ENCODE measurements around the gene SLC22A16.

GRCh38 chr6:110511401-110511800 lies 35.0 kb upstream of the SLC22A16 start:
- TF ChIP-seq EZH2 (IDR thresholded peaks at IDR 0.05; ENCODE audit: low read length, missing control alignments) (no peak), CTCF (conservative IDR thresholded peaks at IDR 0.05 in 1 of 2, IDR thresholded peaks at IDR 0.05 in 1 of 2; ENCODE audit: low read depth in 1 of 2, low read length in 2 of 2) (no peak)

Measured in fibroblast of lung (primary cell).